Activated T-cell treated with anti-CD3 and anti-CD28 coated beads for 4 hours (primary cell): ENCODE results near the gene LMBR1.
"Not testable (repeated sequence)": the region's sequence is repeated elsewhere in the genome, so short reads cannot be mapped to it uniquely, and the experiment has no call there.

Source experiments
- DNase-seq: peaks from one replicate; pipeline ENCODE4 v3.0.0-alpha.2; 2020

Gene LMBR1

DNA sequence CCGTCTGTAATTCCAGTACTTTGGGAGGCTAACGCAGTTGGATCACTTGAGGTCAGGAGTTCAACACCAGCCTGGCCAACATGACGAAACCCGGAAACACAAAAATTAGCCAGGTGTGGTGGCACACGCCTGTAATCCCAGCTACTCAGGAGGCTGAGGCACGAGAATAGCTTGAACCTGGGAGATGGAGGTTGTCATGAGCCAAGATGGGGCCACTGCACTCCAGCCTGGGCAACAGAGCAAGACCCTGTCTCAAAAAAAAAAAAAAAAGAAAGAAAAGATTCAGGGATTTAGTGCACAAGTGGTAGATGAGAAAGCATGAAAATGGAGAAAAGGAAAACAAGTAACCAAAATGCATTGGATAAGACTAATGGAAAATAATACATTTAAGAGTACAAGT, 49.4 kb downstream of the LMBR1 start:
- not testable (repeated sequence) for DNase-seq

DNA sequence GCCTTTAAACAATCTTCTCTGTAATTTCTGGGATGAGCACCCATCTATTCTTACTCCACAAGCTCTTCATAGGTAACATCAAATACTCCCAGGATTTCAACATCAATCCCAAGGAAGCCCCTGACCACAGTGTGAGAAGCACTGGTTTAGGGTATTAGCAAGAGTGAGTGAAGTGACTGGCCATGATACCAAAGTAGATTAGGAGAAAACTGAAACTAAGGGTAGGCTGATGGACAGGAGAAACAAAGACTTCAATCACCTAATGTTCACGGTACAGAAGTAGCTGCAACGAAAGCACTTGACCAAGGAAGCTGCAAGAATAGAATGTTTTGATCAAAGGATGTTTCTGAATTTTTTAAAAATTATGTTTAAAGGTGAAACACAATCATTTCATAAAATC, 49.8 kb downstream of the LMBR1 start:
- DNase-seq, result no peak

DNA sequence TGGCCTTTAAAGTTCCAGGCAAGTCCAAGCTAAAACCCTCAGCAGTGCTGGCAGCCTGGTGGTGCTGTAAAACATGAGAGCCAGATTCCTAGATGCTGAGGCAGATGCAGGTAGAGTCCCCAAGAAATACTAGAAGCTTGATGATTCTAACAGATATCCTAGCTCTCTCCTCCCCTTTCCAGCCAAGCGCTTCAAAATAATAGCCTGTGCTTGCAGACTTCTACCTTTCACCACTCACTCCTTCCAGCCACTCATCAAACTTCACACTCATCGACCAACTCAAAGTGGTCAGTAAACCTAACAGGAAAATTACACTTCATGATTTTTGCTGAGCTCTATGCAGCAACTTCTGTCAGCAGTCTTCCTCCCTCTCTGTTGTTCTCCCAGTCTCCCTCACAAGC, 50.2 kb downstream of the LMBR1 start:
- DNase-seq, result no peak

DNA sequence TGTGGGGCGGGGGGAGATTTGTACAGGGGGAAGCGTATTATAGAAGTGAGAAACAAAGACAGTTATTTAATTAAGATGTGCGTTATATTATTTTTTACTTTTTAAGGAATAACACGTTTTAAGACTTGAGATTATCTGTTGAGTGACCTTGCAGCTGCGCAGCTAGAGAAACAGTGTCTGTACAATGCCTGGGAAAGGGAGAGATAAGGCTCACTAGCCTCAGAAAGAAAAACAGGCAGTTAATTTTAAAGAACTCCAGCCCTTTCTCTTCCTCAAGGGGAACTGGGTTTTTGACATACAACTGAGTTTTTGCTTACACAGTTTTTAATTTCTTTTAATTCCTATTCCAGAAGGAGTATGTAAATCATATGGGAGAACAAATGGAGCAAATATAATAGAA, 50.7 kb downstream of the LMBR1 start:
- no peak for DNase-seq

DNA sequence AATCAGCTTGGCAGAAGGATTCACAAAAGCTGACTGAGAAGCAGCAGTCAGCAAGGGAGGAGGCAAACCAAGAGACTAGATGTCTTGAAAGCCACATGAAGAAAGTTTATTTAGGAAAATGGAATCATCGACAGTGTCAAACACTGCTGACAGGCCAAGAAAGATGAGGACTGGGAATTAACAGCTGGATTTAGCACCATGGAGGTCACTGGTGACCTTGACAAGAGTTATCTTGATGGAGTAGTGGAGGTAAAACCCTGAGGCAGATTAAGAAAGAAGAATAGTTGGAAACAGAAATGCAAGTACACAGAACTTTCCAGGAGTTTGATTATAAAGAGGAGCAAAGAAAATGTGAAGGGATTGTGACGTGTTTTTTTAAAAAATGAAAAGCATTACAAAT, 51.5 kb downstream of the LMBR1 start:
- no peak for DNase-seq

DNA sequence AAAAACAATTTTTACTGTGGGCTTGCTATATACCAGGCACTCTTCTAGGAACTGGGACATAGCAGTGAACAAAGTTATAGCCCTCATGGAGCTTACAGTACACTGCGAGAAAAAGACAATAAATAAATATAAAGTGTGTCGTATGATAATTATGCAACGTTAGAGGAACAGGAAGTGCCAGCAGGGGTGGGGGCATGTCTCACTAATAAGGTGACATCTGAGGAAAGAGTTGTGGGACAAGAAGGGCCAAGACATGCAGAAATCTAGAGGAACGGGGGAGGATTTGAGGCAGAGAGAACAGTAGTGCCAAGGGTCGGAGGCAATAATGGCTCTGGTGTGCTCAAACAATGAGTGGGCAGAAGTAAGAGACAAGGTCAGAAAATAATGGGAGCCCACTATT, 52.8 kb downstream of the LMBR1 start:
- no peak for DNase-seq

DNA sequence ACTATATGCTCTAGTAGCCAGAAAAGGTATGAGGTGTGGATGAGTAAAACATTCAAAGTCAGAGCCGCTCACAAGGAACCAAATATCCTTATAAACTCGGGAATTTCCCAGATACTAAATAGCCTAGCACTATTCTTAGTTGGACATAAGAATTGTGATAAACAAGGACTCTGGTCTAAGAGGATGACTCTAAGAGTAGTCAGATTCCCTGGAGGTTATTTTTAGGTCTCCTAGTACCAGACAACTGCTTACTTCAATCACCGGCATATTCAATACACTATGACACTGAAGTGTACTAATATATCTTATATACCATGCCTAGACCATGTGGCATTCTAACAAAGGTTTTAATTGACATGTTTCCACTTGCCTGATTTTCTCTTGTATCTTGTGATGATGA, 56.5 kb downstream of the LMBR1 start:
- DNase-seq, result no peak

DNA sequence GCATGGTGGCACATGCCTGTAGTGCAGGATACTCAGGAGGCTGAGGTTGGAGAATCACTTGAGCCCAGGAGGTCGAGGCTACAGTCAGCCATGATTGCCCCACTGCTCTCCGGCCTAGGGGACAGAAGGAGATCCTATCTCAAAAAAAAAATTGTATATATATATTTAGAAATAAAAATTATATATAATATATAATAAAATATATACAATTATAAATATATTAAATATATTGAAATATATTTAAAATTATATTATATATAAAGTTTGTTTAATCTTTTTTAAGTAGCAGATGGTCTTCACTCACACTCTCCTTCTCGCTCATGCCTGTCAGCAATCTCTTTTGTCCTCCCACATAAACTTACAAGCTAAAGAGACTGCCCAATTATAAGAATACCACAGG, 58.5 kb downstream of the LMBR1 start:
- no peak for DNase-seq

DNA sequence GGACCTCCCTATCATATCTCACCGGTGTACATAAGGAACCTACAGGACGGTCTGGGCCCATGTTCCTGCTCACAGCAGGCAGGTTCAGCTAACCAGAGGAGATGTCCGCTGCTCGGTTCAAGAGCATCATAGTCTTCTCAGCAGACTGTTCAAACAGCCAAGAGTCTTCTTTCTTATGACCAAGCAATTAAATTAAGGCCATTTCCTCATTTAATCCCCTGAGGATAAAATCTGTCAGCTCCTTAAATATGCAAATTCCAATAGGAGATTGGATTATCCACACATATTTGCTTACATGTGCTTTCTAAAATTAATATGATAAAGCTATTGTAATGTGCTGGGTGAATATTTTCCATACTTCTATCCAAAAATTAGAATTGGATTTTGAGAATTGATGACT, 59.7 kb downstream of the LMBR1 start:
- no peak for DNase-seq

DNA sequence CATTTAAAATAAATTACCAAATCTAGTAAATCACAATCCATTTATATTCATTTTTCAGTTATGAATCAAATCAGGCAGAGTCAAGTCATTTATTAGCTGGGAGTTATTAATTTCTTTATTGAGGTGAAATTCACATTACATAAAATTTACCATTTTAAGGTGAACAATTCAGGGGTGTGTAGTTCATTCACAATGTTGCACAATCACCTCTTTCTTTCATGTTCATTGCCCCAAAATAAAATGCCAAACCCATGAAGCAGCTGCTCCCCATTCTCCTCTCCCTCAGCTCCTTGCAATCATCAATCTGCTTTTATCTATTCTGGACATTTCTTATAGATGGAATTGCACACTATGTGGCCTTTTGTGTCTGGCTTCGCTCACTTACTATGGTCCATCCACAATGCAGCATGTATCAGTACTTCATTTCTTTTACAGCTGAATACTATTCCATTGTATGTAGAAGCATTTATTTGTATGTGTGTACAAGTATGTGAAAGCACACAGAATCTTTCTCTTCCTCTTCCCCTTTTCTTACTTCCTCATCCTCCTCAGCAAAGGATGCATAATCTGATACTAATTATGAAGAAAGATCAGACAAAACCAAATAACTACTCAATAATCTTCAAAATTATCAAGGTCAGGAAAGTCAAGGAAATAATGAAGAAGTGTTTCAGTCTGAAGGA, 60.6 kb downstream of the LMBR1 start:
- DNase-seq, result no peak

DNA sequence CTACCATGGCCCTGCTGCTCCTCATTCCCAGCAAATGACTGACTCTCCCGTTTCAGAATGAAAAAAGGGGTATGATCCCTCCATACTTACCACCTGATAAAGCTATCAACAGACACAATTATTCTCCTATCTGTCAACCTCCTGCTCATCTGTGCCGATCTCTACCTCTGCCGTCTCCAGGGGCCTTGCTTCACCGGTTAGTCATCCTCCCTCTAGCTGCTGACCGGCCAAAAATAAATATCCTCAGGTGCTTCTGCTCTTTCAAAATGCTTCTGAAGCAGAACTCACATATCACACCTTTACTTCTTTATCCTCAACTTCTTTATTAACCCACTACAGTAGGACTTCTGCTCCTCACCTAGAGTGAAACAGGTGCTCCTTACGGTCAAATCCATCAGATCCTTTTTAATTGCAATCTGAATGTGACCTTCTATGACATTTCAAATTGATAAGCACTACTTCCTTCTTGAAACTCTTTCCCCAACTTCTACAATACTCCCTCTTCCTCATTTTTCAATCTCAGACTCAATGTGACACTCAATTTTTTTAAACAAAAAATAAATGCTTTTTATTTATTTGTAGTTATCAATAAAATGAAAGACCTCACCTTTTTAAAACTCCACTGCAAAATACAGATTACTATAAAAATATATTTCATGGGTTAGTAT, 63.2 kb downstream of the LMBR1 start:
- no peak for DNase-seq

DNA sequence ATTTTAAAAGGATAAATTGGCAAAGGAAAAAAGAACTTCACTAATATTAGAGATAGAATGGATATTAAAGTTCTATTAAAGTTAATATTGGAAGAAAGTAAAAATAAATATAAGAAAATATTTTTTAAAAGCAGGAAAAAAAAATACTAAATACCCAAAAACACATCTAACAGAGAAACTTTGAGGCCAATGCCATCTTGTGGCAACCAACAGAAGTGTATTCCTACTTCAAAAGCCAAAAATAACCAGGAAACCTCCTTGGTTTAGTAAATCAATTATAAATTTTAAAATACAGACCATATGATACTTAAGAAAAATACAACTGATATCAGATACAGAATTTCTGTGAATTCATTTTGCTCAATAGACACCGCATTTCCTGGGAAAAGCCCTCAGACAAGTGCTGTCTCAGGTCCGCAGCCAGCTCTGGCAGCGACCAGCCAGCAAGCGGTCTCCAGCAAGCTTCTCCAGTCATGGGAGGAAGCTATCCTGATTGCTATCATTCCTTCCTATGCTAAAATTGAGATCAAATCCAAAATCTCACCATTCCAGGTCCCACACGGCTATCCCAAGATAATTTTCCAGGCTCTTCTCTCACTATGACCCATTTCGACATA, 65.3 kb downstream of the LMBR1 start:
- no peak for DNase-seq

DNA sequence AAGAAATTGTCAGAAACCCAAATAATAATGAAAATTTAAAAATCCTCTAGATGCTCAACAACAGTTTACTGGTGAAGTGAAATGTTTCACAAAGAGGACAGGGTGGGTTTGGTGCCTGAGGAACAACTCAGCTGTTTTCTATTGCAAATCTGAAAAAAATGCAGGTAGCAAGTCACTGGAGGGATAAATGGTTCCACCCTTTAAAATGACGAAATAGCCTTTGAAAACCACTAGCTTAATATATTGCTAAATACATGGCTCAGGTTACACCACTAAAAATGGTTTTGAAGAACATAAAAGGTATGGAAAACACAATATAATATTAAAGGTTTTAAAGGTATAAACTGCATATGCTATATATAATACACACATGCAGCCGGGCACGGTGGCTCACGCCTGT, 69.5 kb downstream of the LMBR1 start:
- DNase-seq, result no peak

DNA sequence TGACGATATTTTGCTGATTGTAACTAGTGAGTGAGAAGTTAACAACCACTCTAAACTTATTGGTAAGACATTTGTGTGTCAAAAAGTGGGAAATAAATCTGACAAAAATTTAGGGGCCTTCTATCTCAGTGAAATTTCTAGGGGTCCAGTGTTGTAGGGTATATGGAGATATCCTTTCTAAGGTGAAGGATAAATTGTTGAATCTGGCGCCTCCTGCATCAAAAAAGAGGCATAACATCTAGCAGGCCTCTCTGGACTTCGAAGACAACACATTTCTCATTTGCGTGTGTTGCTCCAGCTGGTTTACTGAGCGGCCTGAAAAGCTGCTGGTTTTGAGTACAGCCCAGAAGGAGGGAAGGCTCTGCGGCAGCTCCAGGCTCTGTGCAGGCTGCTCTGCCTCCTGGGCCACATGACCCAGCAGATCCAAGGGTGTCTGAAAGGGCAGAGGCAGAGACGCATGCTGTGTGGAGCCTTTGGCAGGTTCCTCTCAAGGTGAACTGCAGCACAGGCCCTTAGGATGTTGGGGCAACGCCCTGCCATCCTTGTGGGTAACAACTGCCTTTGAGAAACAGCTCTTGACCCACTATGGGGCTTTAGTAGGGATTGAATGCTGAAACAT, 72.4 kb downstream of the LMBR1 start:
- DNase-seq, result no peak

DNA sequence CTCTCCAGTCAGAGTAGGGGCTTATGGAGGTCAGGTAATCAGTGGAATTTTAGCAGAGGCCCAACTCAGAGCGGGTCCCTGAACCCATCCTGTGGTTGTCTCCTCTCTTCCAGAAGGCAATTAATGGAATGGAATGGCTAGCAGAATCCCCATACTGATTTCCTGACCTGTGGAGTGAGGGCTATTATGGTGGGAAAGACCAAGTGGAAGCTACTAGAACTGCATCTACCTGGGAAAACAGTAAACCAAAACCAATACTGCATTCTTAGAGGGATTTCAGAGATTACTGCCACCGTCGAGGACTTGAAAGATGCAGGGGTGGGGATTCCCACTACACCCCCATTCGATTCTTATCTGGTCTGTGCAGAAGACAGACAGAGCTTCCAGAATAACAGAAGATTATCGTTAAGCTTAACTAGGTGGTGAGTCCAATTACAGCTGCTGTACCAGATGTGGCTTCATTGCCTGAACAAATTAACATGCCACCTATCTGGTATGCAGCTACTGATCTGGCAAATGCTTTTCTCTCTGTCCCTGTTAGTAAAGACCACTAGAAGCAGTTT, 73.2 kb downstream of the LMBR1 start:
- DNase-seq, result no peak

DNA sequence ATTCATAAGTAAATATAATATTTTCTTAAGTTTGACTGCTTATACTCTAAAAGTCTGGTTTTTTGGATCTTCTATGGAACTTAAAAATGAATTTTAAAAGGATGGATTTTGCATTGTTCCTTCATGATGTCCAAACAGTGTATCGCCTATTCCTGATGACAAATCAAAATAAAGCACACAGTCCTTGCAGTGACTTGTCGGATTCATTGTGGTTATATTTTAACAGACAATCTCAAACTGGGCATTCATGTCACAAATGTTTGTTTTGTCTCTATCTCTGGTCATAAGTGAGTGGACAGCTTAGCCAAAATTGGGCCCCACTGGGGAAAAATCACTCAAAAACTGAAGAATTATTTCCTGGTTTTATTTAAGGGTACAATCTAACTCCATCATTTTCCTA, 74.8 kb downstream of the LMBR1 start:
- no peak for DNase-seq

DNA sequence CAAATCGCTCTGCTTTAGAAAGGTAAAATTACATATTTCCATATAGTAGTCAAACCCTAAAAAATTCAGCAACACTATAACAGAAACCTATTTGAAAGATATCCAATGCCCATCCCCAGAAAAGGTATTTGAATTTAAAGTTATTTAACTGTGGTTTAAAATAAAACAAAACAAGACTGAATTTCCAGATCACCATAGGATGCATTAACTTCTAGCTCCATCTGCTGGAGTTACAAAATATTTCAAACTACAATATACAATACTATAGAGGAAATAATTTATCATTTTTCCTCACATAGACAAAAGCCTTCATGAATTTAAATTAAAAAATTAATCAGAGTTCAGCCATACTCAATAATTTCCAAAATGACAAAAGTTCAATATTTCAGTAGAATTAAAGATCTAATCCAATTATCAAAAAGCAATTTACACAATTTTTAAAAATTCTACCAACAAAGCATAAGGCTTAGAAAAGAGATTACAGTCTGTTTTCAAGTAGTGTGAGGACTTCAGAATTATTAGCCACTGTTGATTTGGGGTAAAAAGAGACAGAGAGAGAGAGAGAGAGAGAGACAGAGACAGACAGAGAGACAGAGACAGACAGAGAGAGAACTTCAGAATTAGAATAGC, 75.9 kb downstream of the LMBR1 start:
- no peak for DNase-seq

DNA sequence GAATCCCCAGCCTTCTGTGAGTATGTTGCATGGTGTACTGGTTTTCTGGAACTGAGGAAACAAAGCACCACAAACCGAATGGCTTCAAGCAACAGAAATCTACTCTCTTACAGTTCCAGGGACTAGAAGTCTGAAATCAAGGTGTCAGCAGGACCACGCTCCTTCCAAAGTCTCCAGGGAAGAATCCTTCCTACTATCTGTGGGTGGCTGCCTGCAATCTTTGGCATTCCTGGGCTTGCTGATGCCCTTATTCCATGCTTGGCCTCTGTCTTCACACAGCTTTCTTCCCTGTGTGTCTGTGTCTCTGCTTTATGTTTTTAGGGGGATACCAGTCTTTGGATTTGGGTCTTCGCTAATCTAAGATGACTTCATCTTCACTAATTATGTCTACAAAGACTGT, 81.3 kb downstream of the LMBR1 start:
- no peak for DNase-seq

DNA sequence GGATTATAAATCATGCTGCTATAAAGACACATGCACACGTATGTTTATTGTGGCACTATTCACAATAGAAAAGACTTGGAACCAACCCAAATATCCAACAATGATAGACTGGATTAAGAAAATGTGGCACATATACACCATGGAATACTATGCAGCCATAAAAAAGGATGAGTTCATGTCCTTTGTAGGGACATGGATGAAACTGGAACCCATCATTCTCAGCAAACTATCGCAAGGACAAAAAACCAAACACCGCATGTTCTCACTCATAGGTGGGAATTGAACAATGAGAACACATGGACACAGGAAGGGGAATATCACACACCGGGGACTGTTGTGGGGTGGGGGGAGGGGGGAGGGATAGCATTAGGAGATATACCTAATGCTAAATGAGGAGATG, 89.3 kb downstream of the LMBR1 start:
- not testable (repeated sequence) for DNase-seq

DNA sequence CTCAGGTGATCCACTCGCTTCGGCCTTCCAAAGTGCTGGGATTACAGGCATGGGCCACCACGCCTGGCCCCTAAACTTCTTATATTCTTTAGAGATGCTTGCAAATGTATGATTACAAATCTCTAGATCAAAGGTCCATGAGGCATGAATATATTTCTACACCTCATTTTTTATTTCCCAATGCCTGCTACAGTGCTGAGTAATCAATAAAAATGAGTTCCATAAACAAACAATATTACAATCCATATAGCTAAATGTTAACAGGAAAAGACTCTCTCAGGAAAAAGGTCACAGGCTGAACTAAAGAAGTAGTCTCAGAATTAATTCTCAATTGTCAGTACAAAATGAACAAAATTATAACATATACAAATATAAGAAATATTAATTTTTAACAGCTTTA, 90.8 kb downstream of the LMBR1 start:
- no peak for DNase-seq

DNA sequence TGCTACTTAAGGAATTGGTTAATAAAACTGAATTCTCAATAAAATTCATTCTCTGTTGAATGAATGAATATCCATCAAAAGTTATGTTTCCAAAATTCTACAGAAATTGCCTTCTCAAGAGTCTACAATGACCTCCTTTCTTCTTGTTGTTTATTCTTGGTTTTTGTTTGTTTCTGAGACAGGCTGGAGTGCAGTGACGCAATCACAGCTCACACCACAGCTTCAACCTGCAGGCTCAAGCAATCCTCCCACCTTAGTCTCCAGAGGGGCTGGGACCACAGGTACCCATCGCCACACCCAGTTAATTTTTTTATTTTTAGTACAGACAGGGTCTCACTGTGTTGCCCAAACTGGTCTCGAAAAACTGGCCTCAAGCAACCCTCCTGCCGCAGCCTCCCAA, 97.6 kb downstream of the LMBR1 start:
- no peak for DNase-seq

DNA sequence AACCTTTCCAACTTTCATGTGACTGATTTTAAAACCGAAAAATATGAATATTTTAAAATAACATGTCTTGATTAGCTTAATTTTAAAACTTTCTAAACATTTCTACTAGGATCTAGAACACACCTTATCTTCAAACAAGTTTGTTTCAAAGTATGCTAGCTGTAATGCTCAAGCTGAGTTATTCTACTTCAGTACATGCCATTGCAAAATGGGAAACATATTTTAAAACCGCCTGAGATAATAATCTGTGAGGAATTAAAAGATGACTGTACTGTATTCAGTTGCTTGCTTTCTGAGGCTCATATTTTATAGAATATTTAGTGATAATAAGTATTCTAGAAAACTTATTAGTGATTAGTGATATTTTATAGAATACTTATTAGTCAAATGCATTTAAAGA, 99.6 kb downstream of the LMBR1 start:
- no peak for DNase-seq

DNA sequence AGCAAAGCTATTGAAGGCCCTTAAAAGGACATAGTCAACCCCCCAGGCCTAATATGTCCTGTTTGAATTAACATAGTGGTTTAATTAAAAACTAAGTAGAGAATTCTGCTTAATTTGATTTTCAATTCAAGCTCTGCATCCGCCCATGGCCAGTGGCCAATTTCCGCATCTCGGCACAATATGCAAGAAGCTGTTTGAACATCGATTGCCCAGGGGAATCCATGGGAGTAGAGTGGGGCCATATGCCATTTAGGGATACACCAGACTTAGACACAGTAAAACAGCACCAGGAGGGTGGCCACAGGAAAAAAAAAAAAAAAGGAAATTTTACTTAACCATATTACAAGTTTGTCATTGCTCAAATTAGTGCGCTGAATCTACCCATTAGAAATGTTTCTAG, 100.4 kb downstream of the LMBR1 start:
- DNase-seq, result no peak
